Lung (tissue), 12 donors: ENCODE data around the gene GABRR1. TPM values are rescaled to one million over a fixed set of nuclear protein-coding genes. Genes with fewer than 3 reads are reported as not detected.

ENCODE experiments used
- ATAC-seq: fragments of 200-7000 bp; cut with Tn5 transposase; one replicate; pipeline ENCODE4 v1.9.1; 2020; ENCODE audit warnings: moderate number of reproducible peaks; ENCODE audit not compliant: insufficient read depth, low FRiP score
- DNase-seq, 3 donors: peaks; one replicate each; pipeline ENCODE4 v3.0.0-alpha.2; 2013 to 2017
- H3K27ac ChIP-seq, 2 donors: one replicate each; pipeline ENCODE4 v1.5.1; 2013; ENCODE audit warnings: mild to moderate bottlenecking in 2 of 2, moderate library complexity in 2 of 2, control low read depth in 1 of 2, inconsistent platforms in 1 of 2, low read depth in 1 of 2, low read length in 1 of 2
- H3K27me3 ChIP-seq, 3 donors: one replicate each; pipeline ENCODE4 v1.5.1; 2013; ENCODE audit warnings: low read length in 2 of 3; ENCODE audit not compliant: control insufficient read depth in 3 of 3, insufficient read depth in 3 of 3
- H3K36me3 ChIP-seq, 4 donors: one replicate each; pipeline ENCODE4 v1.5.1; 2013; ENCODE audit warnings: low read length in 4 of 4, mild to moderate bottlenecking in 1 of 4, moderate library complexity in 1 of 4; ENCODE audit not compliant: control insufficient read depth in 4 of 4, insufficient read depth in 4 of 4
- H3K4me1 ChIP-seq, 5 donors: one replicate each; pipeline ENCODE4 v1.5.1; 2013; ENCODE audit warnings: low read length in 5 of 5, mild to moderate bottlenecking in 2 of 5, moderate library complexity in 1 of 5; ENCODE audit not compliant: control insufficient read depth in 5 of 5, insufficient read depth in 5 of 5
- H3K4me3 ChIP-seq: one replicate; pipeline ENCODE4 v1.5.1; 2013; ENCODE audit warnings: mild to moderate bottlenecking, control low read depth, moderate library complexity
- H3K9ac ChIP-seq, 2 donors: one replicate each; pipeline ENCODE4 v1.5.1; 2013; ENCODE audit warnings: low read length in 2 of 2, control low read depth in 1 of 2; ENCODE audit not compliant: insufficient read depth in 1 of 2
- H3K9me3 ChIP-seq, 4 donors: one replicate each; pipeline ENCODE4 v1.5.1; 2013; ENCODE audit warnings: low read length in 3 of 4, mild to moderate bottlenecking in 1 of 4, moderate library complexity in 1 of 4; ENCODE audit not compliant: control insufficient read depth in 4 of 4, insufficient read depth in 3 of 4
- CTCF ChIP-seq: IDR thresholded peaks from 2 replicates; pipeline ENCODE4 v1.5.1; 2012; ENCODE audit warnings: mild to moderate bottlenecking; ENCODE audit errors: control extremely low read depth, extremely low read depth
- WGBS, 2 donors: extraction: QIAGEN DNeasy Blood & Tissue Kit; methylation state at CpG; one replicate each; pipeline ENCODE4 v1.1.7; 2013; 5-methylcytosine and 5-hydroxymethylcytosine counted together
- polyA plus RNA-seq, 2 donors: library from polyadenylated mRNA; stranded (reverse); fragments of 200-250 nt; gene quantifications; one replicate each; pipeline ENCODE4 v1.2.1, GENCODE V29; 2013
- total RNA-seq, 2 donors: library from RNA; depleted of rRNA in 1 of 2; stranded (reverse); fragments of >200 nt in 1 of 2; gene quantifications; one replicate each; pipeline ENCODE4 v1.2.1, GENCODE V29; 2014 to 2021
- donor health status: control.
- donor health status: control.
- donor health status: Bipolar disorder and iron deficiency.
- donor health status: healthy.
- donor health status: DM: yes; HTN: yes; CAD: no.

The GABRR1 gene
- total and polyA plus RNA-seq, 4 donors: not detected

GRCh38 chr6:89260310-89260709 lies 43.2 kb upstream of the GABRR1 start:
- H3K9me3 ChIP-seq: peaks cover 0 to 2% (median 0%) of the 10 kb centered on the region in 4 donors
- no peak overlapping the region for H3K4me3 ChIP-seq
- no peak overlapping the region for H3K27ac ChIP-seq
- no peak for TF ChIP-seq CTCF
- H3K4me1 ChIP-seq: peaks cover 0 to 7% (median 0%) of the 10 kb centered on the region in 5 donors
- no peak for ATAC-seq
- H3K27me3 ChIP-seq: peaks cover 0 to 2% (median 0%) of the 10 kb centered on the region in 3 donors
- no peak for DNase-seq
- no peaks in the 10 kb centered on the region for H3K36me3 ChIP-seq
- 26 to 57% methylated on average over 4 of the region's 4 CpGs for WGBS, 2 donors
- H3K9ac ChIP-seq: no peak overlapping the region

- no peak overlapping the region for H3K9ac ChIP-seq
- TF ChIP-seq CTCF: no peak
Observed at GRCh38 chr6:89258912-89259311, 41.8 kb upstream of the GABRR1 start.

GRCh38 chr6:89257781-89258180 lies 40.6 kb upstream of the GABRR1 start:
- no peak overlapping the region for H3K27ac ChIP-seq
- H3K27me3 ChIP-seq: no peaks in the 10 kb centered on the region
- 70 to 86% methylated on average over 4 of the region's 4 CpGs for WGBS, 2 donors
- no peak overlapping the region for H3K9ac ChIP-seq
- DNase-seq (no peak), ATAC-seq (no peak)
- no peak for TF ChIP-seq CTCF
- H3K36me3 ChIP-seq: no peaks in the 10 kb centered on the region
- no peak overlapping the region for H3K4me3 ChIP-seq
- H3K4me1 ChIP-seq: peaks cover 0 to 7% (median 0%) of the 10 kb centered on the region in 5 donors
- H3K9me3 ChIP-seq: peaks cover 0 to 2% (median 0%) of the 10 kb centered on the region in 4 donors

More at GRCh38 chr6:89258912-89259311, 41.8 kb upstream of the GABRR1 start:
- no peak overlapping the region for H3K4me3 ChIP-seq
- WGBS, 2 donors: 75% methylated on average over 3 of the region's 3 CpGs
- ATAC-seq (no peak), DNase-seq (no peak)
- peaks cover 0 to 2% (median 0%) of the 10 kb centered on the region in 4 donors for H3K9me3 ChIP-seq
- H3K36me3 ChIP-seq: no peaks in the 10 kb centered on the region
- H3K27ac ChIP-seq: no peak overlapping the region
- peaks cover 0 to 7% (median 0%) of the 10 kb centered on the region in 5 donors for H3K4me1 ChIP-seq
- no peaks in the 10 kb centered on the region for H3K27me3 ChIP-seq

- WGBS, 2 donors: 93 to 98% methylated on average over 6 of the region's 6 CpGs
- no peak overlapping the region for H3K4me3 ChIP-seq
- TF ChIP-seq CTCF: no peak
- peaks cover 0 to 2% (median 0%) of the 10 kb centered on the region in 4 donors for H3K9me3 ChIP-seq
- DNase-seq: no peak
- H3K4me1 ChIP-seq: peaks cover 0 to 7% (median 0%) of the 10 kb centered on the region in 5 donors
- no peaks in the 10 kb centered on the region for H3K36me3 ChIP-seq
- H3K9ac ChIP-seq: no peak overlapping the region
- ATAC-seq: no peak
- H3K27ac ChIP-seq: no peak overlapping the region
- H3K27me3 ChIP-seq: no peaks in the 10 kb centered on the region
Observed at GRCh38 chr6:89257346-89257745, 40.2 kb upstream of the GABRR1 start.
